NCI-H82 (cell line): Measurements from ENCODE around the gene TBC1D1.

Source experiments
- DNase-seq: peaks from one replicate; lab custom pipeline; 2025; lab: John Stamatoyannopoulos, UW

The TBC1D1 gene

GRCh38 chr4:38100474-38101255 is 209.8 kb downstream of the TBC1D1 start:
- no peak for DNase-seq

DNA sequence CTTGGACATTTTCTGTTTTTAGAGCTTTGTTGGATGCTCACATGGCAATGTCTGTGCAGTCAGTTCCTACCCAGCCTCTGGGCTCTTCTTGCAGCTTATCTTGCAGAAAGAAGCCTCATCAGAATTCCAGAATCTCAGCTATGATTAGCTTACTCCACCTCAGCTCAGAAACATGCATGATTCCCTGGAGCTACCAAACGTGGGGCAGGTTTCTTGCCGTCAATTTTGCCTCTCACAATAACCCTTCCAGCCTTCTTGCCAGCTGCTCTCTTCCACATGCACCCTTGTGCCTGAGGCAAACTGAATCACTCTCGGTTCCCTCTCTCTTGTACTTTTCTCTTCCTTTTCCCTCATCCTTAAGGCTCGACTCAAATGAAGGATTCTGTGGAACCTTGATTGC is 210.7 kb downstream of the TBC1D1 start:
- no peak for DNase-seq

- DNase-seq: no peak
Observed at GRCh38 chr4:38102957-38103588, 212.2 kb downstream of the TBC1D1 start.

DNA sequence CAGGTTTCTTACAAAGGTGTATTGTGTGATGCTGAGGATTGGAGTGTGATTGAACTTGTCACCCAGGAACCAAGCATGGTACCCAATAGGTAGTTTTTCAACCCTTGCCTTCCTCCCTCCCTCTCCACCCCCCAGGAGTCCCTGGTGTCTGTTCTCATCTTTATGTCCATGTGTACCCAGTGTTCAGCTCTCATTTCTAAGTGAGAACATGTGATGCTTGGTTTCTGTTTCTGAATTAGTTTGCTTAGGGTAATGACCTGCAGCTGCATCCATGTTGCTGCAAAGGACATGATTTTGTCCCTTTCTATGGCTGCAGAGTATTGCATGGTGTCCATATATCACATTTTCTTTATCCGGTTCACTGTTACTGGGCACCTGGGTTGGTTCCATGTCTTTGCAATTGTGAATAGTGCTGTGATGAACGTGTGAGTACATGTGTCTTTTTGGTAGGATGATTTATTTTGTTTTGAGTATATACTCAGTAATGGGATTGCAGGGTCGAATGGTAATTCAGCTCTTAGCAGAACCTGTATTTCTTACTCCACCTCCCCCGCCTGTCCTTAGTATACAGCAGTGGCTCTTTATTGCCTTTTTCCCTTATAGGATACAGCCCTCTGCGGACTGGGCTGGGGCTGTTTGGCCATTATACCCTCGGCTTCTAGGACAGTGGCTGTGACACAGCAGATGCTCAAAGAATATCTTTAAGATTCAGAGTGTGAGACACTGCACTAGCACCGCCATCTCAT is 214.8 kb downstream of the TBC1D1 start:
- no peak for DNase-seq

- no peak for DNase-seq
Observed at GRCh38 chr4:38106311-38106710, 215.4 kb downstream of the TBC1D1 start.

GRCh38 chr4:38106886-38107514 is 216.1 kb downstream of the TBC1D1 start:
- DNase-seq: no peak

DNA sequence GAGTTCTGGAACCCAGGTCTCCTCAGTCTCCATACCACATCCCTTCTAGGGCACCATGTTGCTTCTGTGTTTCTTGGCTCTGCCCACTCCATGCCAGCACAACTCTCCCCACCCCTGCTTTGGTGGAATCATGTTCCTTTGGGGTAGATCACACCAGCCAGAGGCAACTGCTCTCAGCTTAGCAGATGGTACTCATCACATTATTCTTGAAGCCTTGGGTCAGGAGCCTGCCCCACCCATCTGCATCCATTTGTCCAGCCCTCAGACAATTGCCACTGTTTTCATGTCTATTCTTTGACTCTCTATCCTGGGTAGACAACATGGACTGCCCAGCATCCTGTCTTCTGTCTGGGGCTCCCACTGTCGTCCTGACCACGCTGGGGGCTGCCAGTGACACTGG is 216.9 kb downstream of the TBC1D1 start:
- no peak for DNase-seq

GRCh38 chr4:38109370-38109769 is 218.5 kb downstream of the TBC1D1 start:
- DNase-seq: no peak

- DNase-seq: no peak
Observed at GRCh38 chr4:38109896-38110295, 219.0 kb downstream of the TBC1D1 start.

GRCh38 chr4:38111024-38111423 is 220.1 kb downstream of the TBC1D1 start:
- DNase-seq: peak; percentile 42

DNA sequence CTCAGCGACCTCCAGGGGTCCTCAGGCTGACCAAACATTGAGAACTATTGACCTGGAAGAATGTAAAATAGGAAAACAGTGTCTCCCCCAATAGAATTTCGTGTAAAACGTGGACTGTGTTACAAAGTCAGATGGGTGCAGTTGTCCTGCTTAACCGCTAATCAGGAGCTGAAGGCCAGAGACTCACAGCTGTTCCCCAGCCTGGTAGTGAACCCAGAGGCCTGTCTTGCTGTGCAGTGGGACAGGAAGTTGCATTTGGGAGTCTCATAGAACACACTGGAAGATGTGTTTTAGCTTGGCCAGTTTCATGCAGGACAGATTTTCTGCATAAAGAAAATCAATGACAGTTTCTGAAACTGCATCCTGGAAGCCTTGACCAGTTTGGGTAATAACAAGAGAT is 220.8 kb downstream of the TBC1D1 start:
- no peak for DNase-seq

GRCh38 chr4:38113132-38113531 is 222.2 kb downstream of the TBC1D1 start:
- no peak for DNase-seq

- no peak for DNase-seq
Observed at GRCh38 chr4:38113551-38113950, 222.7 kb downstream of the TBC1D1 start.

DNA sequence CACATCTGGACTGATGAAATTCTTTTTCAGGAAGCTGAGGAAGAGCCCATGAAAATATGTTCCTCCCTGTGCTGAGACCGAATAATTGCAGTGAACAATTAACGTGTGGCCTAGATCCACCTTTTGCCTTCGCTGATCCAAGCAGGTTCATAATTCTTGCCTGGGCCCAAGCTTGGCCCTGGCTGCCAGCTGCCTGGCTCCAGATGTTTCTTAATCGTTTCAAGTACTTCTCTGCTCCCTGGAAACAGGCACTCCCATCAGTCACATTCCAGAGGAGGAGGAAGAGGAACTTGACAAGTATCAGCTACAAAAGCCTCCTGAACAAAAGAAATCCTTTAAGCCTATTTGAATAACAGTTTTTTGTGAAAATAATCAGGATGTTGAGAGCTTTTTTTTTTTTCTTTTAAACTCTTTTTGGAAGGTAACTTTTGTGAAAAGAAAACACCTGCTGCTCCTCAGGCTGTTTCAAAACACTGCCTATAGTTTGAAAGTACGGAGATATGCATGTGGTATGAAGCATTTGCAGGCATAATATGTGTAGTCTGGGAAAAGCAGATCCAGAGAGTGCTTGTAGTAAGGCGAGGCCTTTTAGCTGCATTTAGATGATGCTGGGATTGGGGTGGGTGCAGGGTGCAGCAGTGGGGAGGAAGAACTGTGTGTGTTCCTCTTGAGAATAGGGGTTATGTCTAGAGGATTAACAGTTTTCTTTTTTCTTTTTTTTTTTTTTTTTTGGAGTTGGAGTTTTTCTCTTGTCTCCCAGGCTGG is 223.7 kb downstream of the TBC1D1 start:
- no peak for DNase-seq

DNA sequence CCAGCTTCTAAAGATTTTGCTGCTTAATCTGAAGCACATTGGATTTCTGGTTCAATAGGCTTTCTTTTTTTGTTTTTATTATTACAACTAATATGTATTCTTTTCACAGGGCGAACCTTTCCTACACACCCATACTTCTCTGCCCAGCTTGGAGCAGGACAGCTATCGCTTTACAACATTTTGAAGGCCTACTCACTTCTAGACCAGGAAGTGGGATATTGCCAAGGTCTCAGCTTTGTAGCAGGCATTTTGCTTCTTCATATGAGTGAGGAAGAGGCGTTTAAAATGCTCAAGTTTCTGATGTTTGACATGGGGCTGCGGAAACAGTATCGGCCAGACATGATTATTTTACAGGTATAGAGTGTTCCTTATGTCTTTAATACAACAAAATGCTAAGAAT is 224.7 kb downstream of the TBC1D1 start:
- DNase-seq: no peak

DNA sequence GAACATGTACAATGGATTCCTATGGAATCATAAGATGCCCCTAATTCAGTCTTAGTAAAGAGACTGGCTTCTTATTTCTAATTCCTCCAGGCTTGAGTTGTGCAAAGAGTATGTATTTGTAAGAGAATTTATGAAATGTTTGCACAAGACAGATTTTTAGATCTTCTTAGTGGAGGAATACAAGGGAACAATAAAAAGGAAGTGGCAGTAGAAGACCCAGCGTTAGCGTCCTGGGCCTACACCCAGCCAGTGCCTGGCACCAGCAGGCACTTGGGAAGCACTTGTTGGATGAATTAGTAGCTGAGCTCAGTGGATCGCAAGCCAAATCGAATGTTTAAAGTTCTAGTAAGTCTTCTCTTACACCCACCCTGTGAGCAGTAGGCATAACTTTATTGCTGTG is 226.7 kb downstream of the TBC1D1 start:
- DNase-seq: no peak

DNA sequence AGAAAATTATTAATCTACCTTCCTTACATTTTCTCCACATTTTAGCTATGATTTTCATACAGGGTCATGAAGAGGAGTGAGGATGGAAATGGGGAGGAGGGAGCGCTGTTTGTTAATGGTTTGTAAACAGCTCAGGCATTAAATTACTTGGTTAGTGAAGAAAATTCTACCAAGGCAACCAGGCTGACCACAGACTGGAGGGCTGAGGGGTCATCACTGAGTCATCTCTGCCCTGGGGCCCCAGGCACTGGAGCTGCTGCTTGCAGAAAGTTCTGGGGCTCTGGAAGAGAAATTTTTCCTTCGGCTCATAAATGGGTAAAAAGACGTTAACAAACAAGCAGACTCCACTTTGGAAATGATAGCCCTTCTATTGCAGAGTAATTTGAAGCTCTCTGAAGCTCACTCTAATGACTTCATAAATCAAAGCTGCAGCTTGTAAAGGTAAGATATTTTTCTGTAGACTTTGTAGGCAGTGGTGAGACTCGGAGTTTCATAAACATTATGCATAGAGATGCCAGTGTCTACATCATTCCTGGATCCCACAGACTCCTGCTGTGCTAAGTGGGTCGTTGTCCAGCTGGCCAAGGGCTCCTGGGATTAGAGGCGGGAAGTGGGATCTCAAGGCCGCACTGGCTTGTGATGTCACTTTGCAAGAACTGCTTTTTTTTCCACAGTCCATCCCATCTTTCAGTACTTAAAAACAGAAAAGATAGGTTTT is 228.9 kb downstream of the TBC1D1 start:
- DNase-seq: no peak

DNA sequence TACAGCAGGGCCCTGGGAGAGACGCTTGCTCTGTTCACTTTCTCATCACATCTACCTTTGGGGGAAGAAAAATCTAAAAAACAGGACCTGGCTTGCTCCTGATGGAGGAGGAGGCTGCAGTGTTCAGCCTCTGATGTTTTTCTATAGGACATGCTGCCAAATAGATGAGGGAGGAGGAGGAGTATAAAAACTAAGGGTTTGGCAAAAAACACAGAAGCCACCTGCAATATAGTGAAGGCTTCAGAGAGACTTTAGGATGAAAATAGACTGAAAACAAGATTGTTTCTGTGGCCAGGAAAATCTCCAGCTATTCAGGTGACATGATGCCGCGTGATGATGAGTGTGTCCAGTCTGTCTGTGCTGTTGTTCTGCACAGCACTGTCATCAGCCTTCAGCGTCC is 229.9 kb downstream of the TBC1D1 start:
- DNase-seq: no peak

- DNase-seq: no peak
Observed at GRCh38 chr4:38122060-38122459, 231.2 kb downstream of the TBC1D1 start.

DNA sequence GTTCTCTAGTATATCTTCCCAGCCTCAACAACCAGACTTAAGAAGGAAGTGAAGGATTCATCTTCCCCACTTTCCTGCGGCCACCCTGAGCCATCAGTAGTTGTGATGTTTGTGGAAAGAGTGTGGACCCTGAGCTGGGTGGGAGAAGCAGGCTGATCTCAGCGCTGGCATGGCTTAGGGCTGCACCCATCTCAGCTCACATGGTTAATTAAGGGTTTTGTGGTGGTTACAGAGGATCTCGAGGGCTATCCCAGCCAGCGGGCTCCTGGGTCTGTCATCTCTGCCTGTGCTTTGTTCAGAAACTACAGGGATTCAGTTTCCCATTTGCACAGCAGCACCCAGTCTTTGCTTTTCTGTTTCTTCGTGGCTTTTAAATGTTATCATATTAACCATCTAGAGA is 232.7 kb downstream of the TBC1D1 start:
- no peak for DNase-seq

DNA sequence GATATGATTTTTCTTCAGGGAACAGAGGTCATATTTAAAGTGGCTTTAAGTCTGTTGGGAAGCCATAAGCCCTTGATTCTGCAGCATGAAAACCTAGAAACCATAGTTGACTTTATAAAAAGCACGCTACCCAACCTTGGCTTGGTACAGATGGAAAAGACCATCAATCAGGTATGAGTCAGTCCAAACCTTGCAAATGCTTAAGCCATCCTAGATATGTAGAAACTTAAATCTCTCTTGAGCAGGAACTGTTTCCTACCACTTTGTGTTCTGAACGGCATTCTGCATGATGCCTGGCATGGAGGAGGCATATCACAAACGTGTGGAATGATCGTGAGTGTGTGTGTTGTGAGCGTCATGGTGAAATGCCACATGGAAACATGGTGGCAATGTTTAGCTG is 234.1 kb downstream of the TBC1D1 start:
- no peak for DNase-seq
